Ovary (tissue), 9 donors: ENCODE results near the gene TCF12. TPM values are rescaled to one million over a fixed set of nuclear protein-coding genes. Genes with fewer than 3 reads are reported as not detected.

Experiments used
- DNase-seq, 5 donors: peaks; one replicate each; pipeline ENCODE4 v3.0.0-alpha.2; 2019 to 2020
- H3K27ac ChIP-seq, 2 donors: fragments of 200-600 bp; one replicate each; pipeline versions ENCODE4 v1.5.1 to v1.8.0; 2019 to 2022
- H3K27me3 ChIP-seq: fragments of 200-600 bp; one replicate; pipeline ENCODE4 v1.8.0; 2022
- H3K36me3 ChIP-seq: fragments of 200-600 bp; sonication (generic); one replicate; pipeline ENCODE4 v1.5.1; 2019
- H3K4me1 ChIP-seq: one replicate; pipeline ENCODE4 v1.8.1; 2013; ENCODE audit warnings: mild to moderate bottlenecking, moderate library complexity; ENCODE audit not compliant: insufficient read depth
- H3K4me3 ChIP-seq: fragments of 200-600 bp; sonication (generic); one replicate; pipeline ENCODE4 v1.5.1; 2017
- H3K9me3 ChIP-seq, 2 donors: fragments of 200-600 bp in 1 of 2; sonication (generic) in 1 of 2; one replicate each; pipeline versions ENCODE4 v1.5.1 to v1.8.1; 2013 to 2019; ENCODE audit warnings: mild to moderate bottlenecking in 1 of 2, moderate library complexity in 1 of 2
- EP300 ChIP-seq: sonication (generic); formaldehyde crosslinking; IDR thresholded peaks from one replicate; pipeline ENCODE4 v1.6.1; 2017; ENCODE audit warnings: antibody characterized with exemption
- POLR2A ChIP-seq: fragments of 450-650 bp; IDR thresholded peaks from one replicate; pipeline ENCODE4 v1.6.1; 2017; ENCODE audit warnings: antibody characterized with exemption, mild to moderate bottlenecking, moderate library complexity
- WGBS, 3 donors: extraction: QIAGEN DNeasy Blood & Tissue Kit in 1 of 3; methylation state at CpG; one replicate each; pipeline versions ENCODE4 v1.1.5 to v1.1.7; 2013 to 2017; 5-methylcytosine and 5-hydroxymethylcytosine counted together
- intact Hi-C, 4 donors: fragments of 100-400 bp; cut with DNase I; formaldehyde crosslinking; loops; one replicate each; pipeline versions ENCODE4 v1.11.0 to v1.15.1; 2022 to 2023
- polyA plus RNA-seq, 2 donors: library from polyadenylated mRNA; stranded (reverse); fragments of 200-250 nt in 1 of 2; fragments of 350-450 nt in 1 of 2; fragmentation: Illumina TruSeq in 1 of 2; extraction: RNeasy Lipid Tissue Mini Kit (QIAGEN cat#74804) in 1 of 2; gene quantifications; one replicate each; pipeline ENCODE4 v1.2.3, GENCODE V29; 2013 to 2014
- total RNA-seq, 7 donors: library from RNA; depleted of rRNA in 2 of 7; stranded (reverse); fragments of >200 nt in 2 of 7; fragmentation: NEBNext Ultra II Directional in 3 of 7; extraction: Animal tissue kit (Norgen Biotek cat#: 25700) in 3 of 7; gene quantifications; one replicate each; pipeline versions ENCODE4 v1.1.0 to v1.2.4, GENCODE V29; 2016 to 2023
- TF ChIP-seq, protein P1 (sequence below), 3 donors: fragments of 450-650 bp in 2 of 3; fragments of 200-600 bp in 1 of 3; IDR thresholded peaks; one replicate each; pipeline versions ENCODE4 v1.5.1 to v1.8.0; 2016 to 2022; ENCODE audit warnings: antibody characterized with exemption in 3 of 3, mild to moderate bottlenecking in 1 of 3
- donor health status: DM: no; HTN: no; CAD: no; lungs with moderate emphysema.
- donor health status: DM: no; HTN: no; CAD: no.
- donor health status: Bipolar disorder and iron deficiency.
- donor health status: DM: yes; HTN: yes; CAD: no.
- donor health status: DM: no; HTN: no; CAD: no.
- donor health status: DM: yes; HTN: yes; CAD: no.

Gene TCF12
- total and polyA plus RNA-seq, 9 donors: 28.6 to 150 (median 116) TPM

DNA sequence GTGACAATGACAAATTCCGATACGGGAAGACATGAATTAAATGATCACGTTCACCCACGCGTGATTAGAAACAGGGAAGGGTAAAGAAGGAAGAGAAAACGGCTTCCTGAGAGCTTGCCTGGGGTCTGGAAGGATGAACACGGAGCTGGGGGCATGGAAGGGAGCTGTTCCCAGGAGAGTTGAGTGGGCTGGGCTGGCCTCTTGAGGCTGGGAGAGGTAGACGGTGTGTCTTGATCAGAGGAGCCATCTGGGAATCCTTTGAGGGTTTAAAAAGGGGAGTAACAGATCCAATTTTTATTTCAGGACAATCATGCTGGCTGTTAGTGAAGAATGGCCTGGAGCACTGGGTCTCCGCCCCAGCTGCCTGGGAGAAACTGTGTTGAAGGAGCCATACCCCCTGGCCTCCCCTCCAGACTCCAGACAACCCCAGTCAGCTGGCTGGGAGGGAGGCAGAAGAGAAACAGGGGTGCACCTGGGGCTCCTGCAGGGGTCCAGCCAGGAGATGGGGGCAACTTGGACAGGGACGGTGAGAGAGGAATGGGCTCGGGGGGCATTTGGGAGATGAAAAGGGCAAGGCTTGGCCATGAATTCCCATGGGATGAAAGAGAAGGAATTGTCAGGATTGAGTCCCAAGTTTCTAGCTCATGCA lies 404.3 kb downstream of the TCF12 start:
- no peak overlapping the region for H3K27ac ChIP-seq
- H3K9me3 ChIP-seq: no peaks in the 10 kb centered on the region
- H3K4me1 ChIP-seq: peaks cover 1% of the 10 kb centered on the region
- TF ChIP-seq, protein P1, sequence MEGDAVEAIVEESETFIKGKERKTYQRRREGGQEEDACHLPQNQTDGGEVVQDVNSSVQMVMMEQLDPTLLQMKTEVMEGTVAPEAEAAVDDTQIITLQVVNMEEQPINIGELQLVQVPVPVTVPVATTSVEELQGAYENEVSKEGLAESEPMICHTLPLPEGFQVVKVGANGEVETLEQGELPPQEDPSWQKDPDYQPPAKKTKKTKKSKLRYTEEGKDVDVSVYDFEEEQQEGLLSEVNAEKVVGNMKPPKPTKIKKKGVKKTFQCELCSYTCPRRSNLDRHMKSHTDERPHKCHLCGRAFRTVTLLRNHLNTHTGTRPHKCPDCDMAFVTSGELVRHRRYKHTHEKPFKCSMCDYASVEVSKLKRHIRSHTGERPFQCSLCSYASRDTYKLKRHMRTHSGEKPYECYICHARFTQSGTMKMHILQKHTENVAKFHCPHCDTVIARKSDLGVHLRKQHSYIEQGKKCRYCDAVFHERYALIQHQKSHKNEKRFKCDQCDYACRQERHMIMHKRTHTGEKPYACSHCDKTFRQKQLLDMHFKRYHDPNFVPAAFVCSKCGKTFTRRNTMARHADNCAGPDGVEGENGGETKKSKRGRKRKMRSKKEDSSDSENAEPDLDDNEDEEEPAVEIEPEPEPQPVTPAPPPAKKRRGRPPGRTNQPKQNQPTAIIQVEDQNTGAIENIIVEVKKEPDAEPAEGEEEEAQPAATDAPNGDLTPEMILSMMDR (IDR thresholded peaks at IDR 0.05): no peak
- no peak for TF ChIP-seq EP300
- no peak for TF ChIP-seq POLR2A
- no peaks in the 10 kb centered on the region for H3K27me3 ChIP-seq
- DNase-seq: no peak
- H3K36me3 ChIP-seq: no peaks in the 10 kb centered on the region
- 94 to 97% (median 96%) methylated on average over 11 of the region's 11 CpGs for WGBS, 3 donors
- H3K4me3 ChIP-seq: no peak overlapping the region
- intact Hi-C loops: no loop called here

DNA sequence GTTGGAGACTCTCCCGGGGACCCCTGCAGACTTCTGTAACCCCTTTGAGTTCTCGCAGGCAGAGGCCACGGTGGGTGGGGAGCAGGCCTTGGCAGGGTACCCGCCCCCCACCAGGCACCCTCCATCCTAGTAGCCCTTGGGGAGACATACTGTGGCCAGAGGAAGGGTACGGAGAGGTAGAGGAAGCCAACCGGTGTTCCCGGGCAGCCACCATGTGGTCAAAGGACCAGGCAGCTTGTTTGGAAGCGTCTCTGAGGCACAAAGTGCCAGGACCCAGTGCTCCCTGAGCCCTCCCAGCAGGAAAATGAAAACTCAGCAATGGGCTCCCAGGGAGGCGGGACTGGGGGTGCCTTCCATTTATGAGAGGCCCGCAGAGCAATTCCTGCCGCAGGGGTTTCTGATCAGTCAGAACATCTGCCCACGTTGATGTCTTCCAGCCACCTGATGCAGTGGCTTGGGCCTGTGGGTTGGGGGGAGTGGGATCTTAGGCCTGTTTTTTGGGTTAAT lies 404.9 kb downstream of the TCF12 start:
- intact Hi-C loops: no loop called here
- H3K36me3 ChIP-seq: no peaks in the 10 kb centered on the region
- peaks cover 1% of the 10 kb centered on the region for H3K4me1 ChIP-seq
- no peak overlapping the region for H3K27ac ChIP-seq
- TF ChIP-seq POLR2A: no peak
- no peak for TF ChIP-seq EP300
- TF ChIP-seq, protein P1 (IDR thresholded peaks at IDR 0.05): no peak
- no peaks in the 10 kb centered on the region for H3K9me3 ChIP-seq
- WGBS, 3 donors: 83 to 93% (median 88%) methylated on average over 12 of the region's 12 CpGs
- no peak overlapping the region for H3K4me3 ChIP-seq
- DNase-seq: no peak
- no peaks in the 10 kb centered on the region for H3K27me3 ChIP-seq

DNA sequence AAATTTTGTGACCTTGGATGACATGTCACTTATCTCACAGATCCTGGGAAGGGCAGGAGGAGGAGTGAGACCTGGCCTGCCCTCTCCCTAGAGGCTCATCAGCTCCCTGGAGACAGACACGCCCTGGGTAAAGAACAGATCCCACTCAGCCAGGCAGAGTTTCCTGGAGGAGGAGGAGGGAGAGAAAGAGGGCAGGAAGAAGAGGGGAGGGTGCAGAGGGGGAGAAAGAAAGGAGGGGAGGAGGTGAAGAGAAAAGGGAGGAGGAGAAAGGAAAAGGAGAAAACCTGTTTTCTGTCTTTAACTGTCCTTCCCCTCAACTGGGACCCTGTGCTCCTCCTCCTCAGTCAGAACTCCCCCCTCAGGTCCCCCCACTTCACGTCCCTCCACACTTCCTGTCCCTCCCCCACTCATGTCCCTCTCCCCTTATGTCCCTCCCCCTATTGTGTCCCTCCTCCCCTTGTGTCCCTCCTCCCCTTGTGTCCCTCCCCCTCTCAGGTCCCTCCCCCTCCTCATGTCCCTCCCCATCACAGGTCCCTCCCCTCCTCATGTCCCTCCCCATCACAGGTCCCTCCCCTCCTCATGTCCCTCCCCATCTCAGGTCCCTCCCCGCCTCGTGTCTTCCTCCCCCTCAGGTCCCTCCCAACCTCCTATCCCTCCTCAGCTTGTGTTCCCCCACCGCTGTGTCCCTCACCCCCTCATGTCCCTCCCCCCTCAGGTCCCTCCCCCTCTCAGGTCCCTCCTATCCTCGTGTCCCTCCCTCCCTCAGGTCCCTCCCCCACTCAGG lies 405.6 kb downstream of the TCF12 start:
- no peaks in the 10 kb centered on the region for H3K27me3 ChIP-seq
- peaks cover 1% of the 10 kb centered on the region for H3K4me1 ChIP-seq
- no peak overlapping the region for H3K27ac ChIP-seq
- peak in 1 of 5 donors; percentile 25 for DNase-seq
- TF ChIP-seq, protein P1 (IDR thresholded peaks at IDR 0.05): no peak
- TF ChIP-seq POLR2A (no peak), EP300 (no peak)
- no peak overlapping the region for H3K4me3 ChIP-seq
- intact Hi-C loops: no loop called here
- H3K9me3 ChIP-seq: no peaks in the 10 kb centered on the region
- 13 to 26% (median 16%) methylated on average over 4 to 6 of the region's 6 CpGs for WGBS, 3 donors
- no peaks in the 10 kb centered on the region for H3K36me3 ChIP-seq

DNA sequence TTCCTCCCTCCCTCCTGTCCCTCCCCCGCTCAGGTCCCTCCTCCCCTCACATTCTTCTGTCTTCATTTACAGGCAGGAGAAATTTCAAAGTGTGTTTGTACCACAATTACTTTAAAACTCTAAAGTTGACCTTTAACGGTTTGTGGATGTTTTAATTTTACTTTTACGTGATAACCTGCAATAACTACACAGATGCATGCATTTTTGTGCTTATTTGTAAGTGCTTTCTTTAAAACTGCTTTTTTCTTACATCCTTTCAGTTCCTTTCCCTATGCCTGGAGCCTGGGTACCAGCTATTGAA lies 406.1 kb downstream of the TCF12 start:
- Histone ChIP-seq H3K4me1 (peaks cover 1% of the 10 kb centered on the region), H3K4me3 (no peak overlapping the region), H3K9me3 (no peaks in the 10 kb centered on the region), H3K36me3 (no peaks in the 10 kb centered on the region), H3K27ac (no peak overlapping the region), H3K27me3 (no peaks in the 10 kb centered on the region)
- WGBS, 3 donors: 11 to 42% (median 12%) methylated on average over 3 of the region's 3 CpGs
- intact Hi-C loops: no loop called here
- TF ChIP-seq, protein P1 (IDR thresholded peaks at IDR 0.05): no peak
- TF ChIP-seq EP300 (no peak), POLR2A (no peak)
- no peak for DNase-seq
